ENCODE measurements around the gene PABPC5.
A peak's percentile ranks its signal among the peaks of the same experiment; 100 is the strongest.

PABPC5 gene

GRCh38 chrX:91434351-91435168, at the start of gene PABPC5:
Gene PABPC5 (plus strand): TSS chrX:91434839. CDS start chrX:91435578, 739 bp downstream.
- TF ChIP-seq CEBPB (IDR thresholded peaks at IDR 0.05) (no peak), EP300 (IDR thresholded peaks at IDR 0.05; ENCODE audit: borderline replicate concordance) (no peak), EGR1 (IDR thresholded peaks at IDR 0.05) (no peak), TCF12 (IDR thresholded peaks at IDR 0.05; ENCODE audit: low read depth) (no peak; the same call in 1 of the 2 replicates), TEAD4 (IDR thresholded peaks at IDR 0.05) (no peak), USF1 (IDR thresholded peaks at IDR 0.05) (no peak), RAD21 (IDR thresholded peaks at IDR 0.05; ENCODE audit: low read depth) (no peak), FOXM1 (IDR thresholded peaks at IDR 0.05; ENCODE audit: borderline replicate concordance, low read depth) (no peak)
- TF ChIP-seq, protein P1, sequence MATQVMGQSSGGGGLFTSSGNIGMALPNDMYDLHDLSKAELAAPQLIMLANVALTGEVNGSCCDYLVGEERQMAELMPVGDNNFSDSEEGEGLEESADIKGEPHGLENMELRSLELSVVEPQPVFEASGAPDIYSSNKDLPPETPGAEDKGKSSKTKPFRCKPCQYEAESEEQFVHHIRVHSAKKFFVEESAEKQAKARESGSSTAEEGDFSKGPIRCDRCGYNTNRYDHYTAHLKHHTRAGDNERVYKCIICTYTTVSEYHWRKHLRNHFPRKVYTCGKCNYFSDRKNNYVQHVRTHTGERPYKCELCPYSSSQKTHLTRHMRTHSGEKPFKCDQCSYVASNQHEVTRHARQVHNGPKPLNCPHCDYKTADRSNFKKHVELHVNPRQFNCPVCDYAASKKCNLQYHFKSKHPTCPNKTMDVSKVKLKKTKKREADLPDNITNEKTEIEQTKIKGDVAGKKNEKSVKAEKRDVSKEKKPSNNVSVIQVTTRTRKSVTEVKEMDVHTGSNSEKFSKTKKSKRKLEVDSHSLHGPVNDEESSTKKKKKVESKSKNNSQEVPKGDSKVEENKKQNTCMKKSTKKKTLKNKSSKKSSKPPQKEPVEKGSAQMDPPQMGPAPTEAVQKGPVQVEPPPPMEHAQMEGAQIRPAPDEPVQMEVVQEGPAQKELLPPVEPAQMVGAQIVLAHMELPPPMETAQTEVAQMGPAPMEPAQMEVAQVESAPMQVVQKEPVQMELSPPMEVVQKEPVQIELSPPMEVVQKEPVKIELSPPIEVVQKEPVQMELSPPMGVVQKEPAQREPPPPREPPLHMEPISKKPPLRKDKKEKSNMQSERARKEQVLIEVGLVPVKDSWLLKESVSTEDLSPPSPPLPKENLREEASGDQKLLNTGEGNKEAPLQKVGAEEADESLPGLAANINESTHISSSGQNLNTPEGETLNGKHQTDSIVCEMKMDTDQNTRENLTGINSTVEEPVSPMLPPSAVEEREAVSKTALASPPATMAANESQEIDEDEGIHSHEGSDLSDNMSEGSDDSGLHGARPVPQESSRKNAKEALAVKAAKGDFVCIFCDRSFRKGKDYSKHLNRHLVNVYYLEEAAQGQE (IDR thresholded peaks at IDR 0.05; ENCODE audit: low read depth): no peak

DNA sequence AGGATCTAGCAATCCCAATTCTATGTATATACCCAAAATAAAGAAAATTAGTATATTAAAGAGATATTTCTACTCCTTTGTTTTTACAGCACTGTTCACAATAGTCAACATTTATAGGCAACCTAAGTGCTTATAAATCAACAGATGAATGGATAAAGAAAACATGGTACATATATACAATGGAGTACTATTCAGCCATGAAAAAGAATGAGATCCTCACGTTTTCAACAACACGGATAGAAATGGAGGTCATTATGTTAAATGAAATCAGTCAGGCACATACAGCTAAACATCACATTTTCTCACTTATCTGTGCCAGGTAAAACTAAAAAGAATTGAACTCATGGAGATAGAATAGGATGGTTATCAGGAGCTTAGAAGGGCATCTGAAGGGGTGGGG, 45.6 kb upstream of the PABPC5 start:
- TF ChIP-seq EGR1 (IDR thresholded peaks at IDR 0.05) (no peak), CREB1 (IDR thresholded peaks at IDR 0.05; ENCODE audit: low read depth) (no peak), RAD21 (IDR thresholded peaks at IDR 0.05; ENCODE audit: low read depth) (no peak), USF1 (IDR thresholded peaks at IDR 0.05) (no peak), TAF1 (IDR thresholded peaks at IDR 0.05; ENCODE audit: low read depth) (no peak), ZBTB7A (IDR thresholded peaks at IDR 0.05; ENCODE audit: low read depth) (no peak), CEBPB (IDR thresholded peaks at IDR 0.05) (no peak), FOXM1 (IDR thresholded peaks at IDR 0.05; ENCODE audit: borderline replicate concordance, low read depth) (no peak), NFIC (IDR thresholded peaks at IDR 0.05) (no peak), TCF12 (IDR thresholded peaks at IDR 0.05; ENCODE audit: low read depth) (no peak), MAX (IDR thresholded peaks at IDR 0.05) (no peak), TEAD4 (IDR thresholded peaks at IDR 0.05) (no peak)
- TF ChIP-seq, protein P1 (IDR thresholded peaks at IDR 0.05; ENCODE audit: low read depth): no peak

- TF ChIP-seq EP300 (IDR thresholded peaks at IDR 0.05; ENCODE audit: borderline replicate concordance) (no peak), RAD21 (IDR thresholded peaks at IDR 0.05; ENCODE audit: low read depth) (peak; percentile 48), CEBPB (IDR thresholded peaks at IDR 0.05) (no peak), TCF12 (IDR thresholded peaks at IDR 0.05; ENCODE audit: low read depth) (no peak), NFIC (IDR thresholded peaks at IDR 0.05) (no peak), YY1 (IDR thresholded peaks at IDR 0.05; ENCODE audit: low read depth) (no peak), CREB1 (IDR thresholded peaks at IDR 0.05; ENCODE audit: low read depth) (no peak), FOXM1 (IDR thresholded peaks at IDR 0.05; ENCODE audit: borderline replicate concordance, low read depth) (no peak)
Measured at GRCh38 chrX:91414713-91415112, 19.9 kb upstream of the PABPC5 start.

GRCh38 chrX:91435395-91435794, 756 bp downstream of the PABPC5 start:
- TF ChIP-seq YY1 (IDR thresholded peaks at IDR 0.05; ENCODE audit: low read depth): no peak
